GM21381 (cell line): ENCODE results near the gene BRMS1.
"Not testable (repeated sequence)": the region's sequence is repeated elsewhere in the genome, so short reads cannot be mapped to it uniquely, and the experiment has no call there.

Source experiments
- ATAC-seq: cut with Tn5 transposase; IDR thresholded peaks from one replicate; pipeline ENCODE4 v1.9.1; 2021; ENCODE audit warnings: mild to moderate bottlenecking, moderate library complexity; ENCODE audit not compliant: unreplicated experiment

Gene BRMS1

GRCh38 chr11:66326261-66327111 is 18.4 kb downstream of the BRMS1 start:
- ATAC-seq = no peak

- ATAC-seq = no peak
Measured at GRCh38 chr11:66325263-66325671, 19.6 kb downstream of the BRMS1 start.

- no peak for ATAC-seq
Measured at GRCh38 chr11:66324664-66325063, 20.2 kb downstream of the BRMS1 start.

- ATAC-seq = no peak
Measured at GRCh38 chr11:66323684-66324083, 21.2 kb downstream of the BRMS1 start.

- no peak for ATAC-seq
Measured at GRCh38 chr11:66322732-66323427, 22.0 kb downstream of the BRMS1 start.

- no peak for ATAC-seq
Measured at GRCh38 chr11:66321606-66322005, 23.3 kb downstream of the BRMS1 start.

- ATAC-seq = not testable (repeated sequence)
Measured at GRCh38 chr11:66320748-66321147, 24.2 kb downstream of the BRMS1 start.

GRCh38 chr11:66320289-66320688 is 24.6 kb downstream of the BRMS1 start:
- not testable (repeated sequence) for ATAC-seq

GRCh38 chr11:66318600-66318970 is 26.3 kb downstream of the BRMS1 start:
- ATAC-seq = no peak

GRCh38 chr11:66317723-66318599 is 26.9 kb downstream of the BRMS1 start:
- no peak for ATAC-seq

- no peak for ATAC-seq
Measured at GRCh38 chr11:66317322-66317722, 27.6 kb downstream of the BRMS1 start.

- no peak for ATAC-seq
Measured at GRCh38 chr11:66316849-66317251, 28.1 kb downstream of the BRMS1 start, which contains the start of gene CD248. TSS of gene CD248 (minus strand) at chr11:66317044. CDS start at chr11:66317027, 17 bp downstream.

- ATAC-seq = no peak
Measured at GRCh38 chr11:66315921-66316811, 28.7 kb downstream of the BRMS1 start.

GRCh38 chr11:66315498-66315885 is 29.4 kb downstream of the BRMS1 start:
- ATAC-seq = no peak

GRCh38 chr11:66314561-66315497 is 30.1 kb downstream of the BRMS1 start:
- ATAC-seq = no peak

GRCh38 chr11:66314186-66314501 is 30.8 kb downstream of the BRMS1 start:
- no peak for ATAC-seq

GRCh38 chr11:66313321-66314185 is 31.4 kb downstream of the BRMS1 start:
- no peak for ATAC-seq
